ENCODE data around the gene HSH2D. TPM values are rescaled to one million over a fixed set of nuclear protein-coding genes. Genes with fewer than 3 reads are reported as not detected.

HSH2D gene
- total and polyA plus RNA-seq, 2 of the 13 experiments (the other 11 are each of a cell fraction or from before 2014, with no cell fraction given): 0.69 to 3.2 TPM

- Histone ChIP-seq H3K4me1 (ENCODE audit: insufficient read depth, low read length) (peaks cover 26% of the 10 kb centered on the region), H2AFZ (ENCODE audit: low read length) (no peak overlapping the region), H4K20me1 (ENCODE audit: insufficient read depth, low read length) (no peaks in the 10 kb centered on the region), H3K4me2 (ENCODE audit: low read depth, low read length) (peak overlapping the region; percentile 78), H3K79me2 (ENCODE audit: insufficient read depth, low read length) (peaks cover 18% of the 10 kb centered on the region), H3K9ac (ENCODE audit: insufficient read depth, low read depth, low read length) (peak overlapping the region; percentile 81), H3K27me3 (ENCODE audit: control insufficient read depth in 1 of 2, insufficient read depth in 2 of 2, low read length in 2 of 2) (no peaks in the 10 kb centered on the region; a peak in 1 of 5 replicates), H3K27ac (ENCODE audit: extremely low read length, insufficient read depth, low read length) (peak overlapping the region; percentile 73), H3K9me3 (ENCODE audit: low read length) (no peaks in the 10 kb centered on the region), H3K36me3 (replicated peaks in 1 of 2; ENCODE audit: control insufficient read depth in 1 of 2, insufficient read depth in 2 of 2, low read length in 2 of 2) (peaks cover 16 to 23% of the 10 kb centered on the region in 2 experiments), H3K4me3 (replicated peaks in 1 of 3; ENCODE audit: insufficient read depth in 1 of 3, low read depth in 2 of 3, low read length in 3 of 3) (peak overlapping the region; percentile 84 to 96 (median 95))
- intact Hi-C loops (cut with micrococcal nuclease; ENCODE audit: unreplicated experiment): loop anchor here (1.0 to 10.0 kb wide), 4 partner anchors 12 to 551 kb away; partner anchors contain the start of genes AP1M1 and RAB8A
- TSS peak; percentile 73 for BruUV-seq (replicated peaks)
- WGBS (ENCODE audit: low lambda C conversion rate): 2% methylated on average over 19 of the region's 20 CpGs
- POLR2A ChIA-PET: interaction anchor here (0.8 to 2.5 kb wide), 18 partner anchors 10 to 513 kb away, joined by 3 to 44 read pairs (median 6); partner anchors contain the start of genes AP1M1, CYP4F11, CYP4F12 and HSH2D
- CTCF ChIA-PET (ENCODE audit: low intra/inter-chr PET ratio, low total read pairs): interaction anchor here (1.3 to 1.8 kb wide), 3 partner anchors 123 to 557 kb away, joined by 3 to 6 read pairs (median 4); no protein-coding TSS in a partner anchor
- ATAC-seq (peak; percentile 79), FAIRE-seq (no peak), DNase-seq (ENCODE audit: low spot score) (peak; percentile 39)
- in situ Hi-C loops (cut with HindIII; ENCODE audit: extremely low pct_ligation_motif_present, low pct_unique_long_range_greater_than_20kb): no loop called here
- TF ChIP-seq MAF1 (CRISPR knock-in tag; IDR thresholded peaks at IDR 0.05; ENCODE audit: borderline replicate concordance) (no peak), ATF5 (CRISPR knock-in tag; IDR thresholded peaks at IDR 0.05; ENCODE audit: low read depth) (no peak), KLF9 (CRISPR knock-in tag; IDR thresholded peaks at IDR 0.05; ENCODE audit: low read depth) (0 out of 2 replicates have a peak, but pooled peaks have one; percentile 5), ZBTB3 (CRISPR knock-in tag; IDR thresholded peaks at IDR 0.05; ENCODE audit: borderline replicate concordance, low read depth) (no peak), ZFP36L1 (CRISPR knock-in tag; IDR thresholded peaks at IDR 0.05) (no peak), SMYD3 (CRISPR knock-in tag; IDR thresholded peaks at IDR 0.05) (0 out of 2 replicates have a peak, but pooled peaks have one; percentile 3), ZNF672 (CRISPR knock-in tag; IDR thresholded peaks at IDR 0.05) (no peak), TBP (CRISPR knock-in tag; IDR thresholded peaks at IDR 0.05) (no peak), ZKSCAN8 (CRISPR knock-in tag; IDR thresholded peaks at IDR 0.05; ENCODE audit: borderline replicate concordance) (no peak), ZNF20 (CRISPR knock-in tag; IDR thresholded peaks at IDR 0.05) (0 out of 2 replicates have a peak, but pooled peaks have one; percentile 2), ISX (CRISPR knock-in tag; conservative IDR thresholded peaks at IDR 0.05) (no peak), BHLHE40 (IDR thresholded peaks at IDR 0.05; ENCODE audit: low read length) (no peak), ZZZ3 (CRISPR knock-in tag; IDR thresholded peaks at IDR 0.05; ENCODE audit: borderline replicate concordance) (no peak), ZNF543 (CRISPR knock-in tag; IDR thresholded peaks at IDR 0.05) (0 out of 2 replicates have a peak, but pooled peaks have one; percentile 10), ZNF547 (CRISPR knock-in tag; IDR thresholded peaks at IDR 0.05) (no peak), CTCF (CRISPR knock-in tag; IDR thresholded peaks at IDR 0.05) (peak; percentile 62), PRPF4 (IDR thresholded peaks at IDR 0.05; ENCODE audit: low read depth, low read length, poor library complexity, severe bottlenecking) (no peak)
- TF ChIP-seq, protein P1, sequence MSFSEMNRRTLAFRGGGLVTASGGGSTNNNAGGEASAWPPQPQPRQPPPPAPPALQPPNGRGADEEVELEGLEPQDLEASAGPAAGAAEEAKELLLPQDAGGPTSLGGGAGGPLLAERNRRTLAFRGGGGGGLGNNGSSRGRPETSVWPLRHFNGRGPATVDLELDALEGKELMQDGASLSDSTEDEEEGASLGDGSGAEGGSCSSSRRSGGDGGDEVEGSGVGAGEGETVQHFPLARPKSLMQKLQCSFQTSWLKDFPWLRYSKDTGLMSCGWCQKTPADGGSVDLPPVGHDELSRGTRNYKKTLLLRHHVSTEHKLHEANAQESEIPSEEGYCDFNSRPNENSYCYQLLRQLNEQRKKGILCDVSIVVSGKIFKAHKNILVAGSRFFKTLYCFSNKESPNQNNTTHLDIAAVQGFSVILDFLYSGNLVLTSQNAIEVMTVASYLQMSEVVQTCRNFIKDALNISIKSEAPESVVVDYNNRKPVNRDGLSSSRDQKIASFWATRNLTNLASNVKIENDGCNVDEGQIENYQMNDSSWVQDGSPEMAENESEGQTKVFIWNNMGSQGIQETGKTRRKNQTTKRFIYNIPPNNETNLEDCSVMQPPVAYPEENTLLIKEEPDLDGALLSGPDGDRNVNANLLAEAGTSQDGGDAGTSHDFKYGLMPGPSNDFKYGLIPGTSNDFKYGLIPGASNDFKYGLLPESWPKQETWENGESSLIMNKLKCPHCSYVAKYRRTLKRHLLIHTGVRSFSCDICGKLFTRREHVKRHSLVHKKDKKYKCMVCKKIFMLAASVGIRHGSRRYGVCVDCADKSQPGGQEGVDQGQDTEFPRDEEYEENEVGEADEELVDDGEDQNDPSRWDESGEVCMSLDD (CRISPR knock-in tag; IDR thresholded peaks at IDR 0.05; ENCODE audit: borderline replicate concordance): no peak
- TF ChIP-seq, protein P2, sequence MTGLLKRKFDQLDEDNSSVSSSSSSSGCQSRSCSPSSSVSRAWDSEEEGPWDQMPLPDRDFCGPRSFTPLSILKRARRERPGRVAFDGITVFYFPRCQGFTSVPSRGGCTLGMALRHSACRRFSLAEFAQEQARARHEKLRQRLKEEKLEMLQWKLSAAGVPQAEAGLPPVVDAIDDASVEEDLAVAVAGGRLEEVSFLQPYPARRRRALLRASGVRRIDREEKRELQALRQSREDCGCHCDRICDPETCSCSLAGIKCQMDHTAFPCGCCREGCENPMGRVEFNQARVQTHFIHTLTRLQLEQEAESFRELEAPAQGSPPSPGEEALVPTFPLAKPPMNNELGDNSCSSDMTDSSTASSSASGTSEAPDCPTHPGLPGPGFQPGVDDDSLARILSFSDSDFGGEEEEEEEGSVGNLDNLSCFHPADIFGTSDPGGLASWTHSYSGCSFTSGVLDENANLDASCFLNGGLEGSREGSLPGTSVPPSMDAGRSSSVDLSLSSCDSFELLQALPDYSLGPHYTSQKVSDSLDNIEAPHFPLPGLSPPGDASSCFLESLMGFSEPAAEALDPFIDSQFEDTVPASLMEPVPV (CRISPR knock-in tag; IDR thresholded peaks at IDR 0.05): no peak
Measured at GRCh38 chr19:16185768-16186123, 42.3 kb downstream of the HSH2D start.
